SU-DHL-6 (cell line): Measurements from ENCODE around the gene HNRNPM.

Source experiments
- CTCF ChIP-seq: fragments of 200-600 bp; sonication (generic); IDR thresholded peaks from one replicate; pipeline ENCODE4 v1.5.1; 2017; ENCODE audit warnings: antibody characterized with exemption, mild to moderate bottlenecking, low read length, moderate library complexity; ENCODE audit not compliant: insufficient read depth, poor library complexity, severe bottlenecking
- EZH2phosphoT487 ChIP-seq: fragments of 200-600 bp; sonication (generic), shearing (Covaris generic); conservative IDR thresholded peaks from 2 replicates; pipeline ENCODE4 v1.6.1; 2018; ENCODE audit warnings: mild to moderate bottlenecking, antibody characterized with exemption, low read length, moderate library complexity, mixed read lengths

GRCh38 chr19:8403820-8404109 lies 41.0 kb upstream of the HNRNPM start:
- no peak for TF ChIP-seq CTCF
- TF ChIP-seq EZH2phosphoT487, result no peak
